HG02885 (cell line): ENCODE results near the gene SRSF7.
"Not testable (repeated sequence)": the region's sequence is repeated elsewhere in the genome, so short reads cannot be mapped to it uniquely, and the experiment has no call there.

Experiments
- ATAC-seq: cut with Tn5 transposase; IDR thresholded peaks from one replicate; pipeline ENCODE4 v1.9.1; 2021; ENCODE audit warnings: mild to moderate bottlenecking; ENCODE audit not compliant: unreplicated experiment, poor library complexity

Gene SRSF7

DNA sequence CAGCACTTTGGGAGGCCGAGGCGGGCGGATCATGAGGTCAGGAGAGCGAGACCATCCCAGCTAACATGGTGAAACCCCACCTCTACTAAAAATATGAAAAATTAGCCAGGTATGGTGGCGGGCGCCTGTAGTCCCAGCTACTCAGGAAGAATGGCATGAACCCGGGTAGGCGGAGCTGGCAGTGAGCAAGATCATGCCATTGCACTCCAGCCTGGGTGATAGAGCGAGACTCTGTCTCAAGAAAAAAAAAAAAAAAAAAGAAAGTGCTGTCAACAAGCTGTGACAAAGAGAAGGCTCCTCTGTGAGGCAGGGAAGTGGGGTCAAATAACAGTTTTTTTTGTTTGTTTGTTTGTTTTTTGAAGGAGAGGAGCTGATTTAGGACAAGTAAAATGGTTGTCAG is 42.7 kb downstream of the SRSF7 start:
- ATAC-seq = not testable (repeated sequence)

DNA sequence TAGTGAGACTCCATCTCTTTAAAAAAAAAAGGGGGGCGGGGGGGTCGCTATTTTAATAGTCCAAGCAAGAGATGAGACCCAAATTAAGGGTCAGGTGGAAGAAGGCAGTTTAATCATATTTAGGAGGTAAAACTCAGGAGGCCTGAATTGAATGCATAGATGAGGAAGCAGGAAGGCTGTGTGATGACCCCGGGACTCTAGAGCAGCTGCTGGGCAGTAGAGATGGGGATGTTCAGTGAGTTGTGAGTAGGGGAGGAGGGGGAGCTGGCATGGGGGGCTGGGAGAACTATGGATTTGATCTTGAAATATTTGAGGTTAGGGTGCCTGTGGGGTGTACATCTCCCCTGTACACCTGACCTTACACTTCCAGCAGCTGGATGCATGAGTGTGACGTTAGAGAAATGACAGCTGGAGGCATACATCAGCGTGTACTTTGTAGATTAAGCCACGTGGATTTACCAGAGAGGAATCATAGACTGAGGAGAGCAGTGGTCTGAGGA is 44.3 kb downstream of the SRSF7 start:
- no peak for ATAC-seq

DNA sequence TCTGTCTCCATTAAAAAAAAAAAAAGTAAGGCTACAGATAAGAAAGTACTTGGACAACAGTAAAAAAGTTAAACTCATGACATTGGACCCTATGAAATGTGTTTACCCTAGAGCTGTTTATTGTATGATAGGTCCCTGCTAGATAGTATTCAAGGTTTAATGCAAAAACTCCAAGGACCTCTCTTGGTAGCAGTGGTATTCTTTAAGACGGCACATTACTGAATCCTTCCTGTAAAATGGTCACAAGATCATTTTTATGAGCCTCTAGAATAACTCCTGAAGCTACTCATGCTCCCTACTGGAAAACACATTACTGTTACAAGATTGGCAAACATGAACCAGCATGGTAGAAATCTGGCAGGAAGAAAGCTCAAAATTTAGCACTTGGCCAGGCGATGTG is 46.5 kb downstream of the SRSF7 start:
- no peak for ATAC-seq

DNA sequence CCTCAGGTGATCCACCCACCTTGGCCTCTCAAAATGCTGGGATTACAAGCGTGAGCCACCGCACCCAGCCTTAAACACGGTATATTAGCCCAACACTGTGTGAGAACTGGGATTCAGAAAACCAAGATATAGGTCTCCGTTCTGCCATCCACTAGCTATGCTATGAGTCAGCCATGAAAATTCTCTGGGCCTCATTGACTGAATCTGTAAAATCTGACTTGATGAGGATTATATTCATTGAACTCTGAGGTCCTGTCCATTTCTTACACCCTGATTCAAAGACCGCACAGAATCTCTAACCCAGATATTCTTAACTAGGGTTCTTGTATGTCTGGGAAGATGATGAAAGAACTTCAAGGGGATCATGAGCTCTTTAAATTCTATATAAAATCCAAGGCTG is 47.8 kb downstream of the SRSF7 start:
- ATAC-seq = not testable (repeated sequence)

DNA sequence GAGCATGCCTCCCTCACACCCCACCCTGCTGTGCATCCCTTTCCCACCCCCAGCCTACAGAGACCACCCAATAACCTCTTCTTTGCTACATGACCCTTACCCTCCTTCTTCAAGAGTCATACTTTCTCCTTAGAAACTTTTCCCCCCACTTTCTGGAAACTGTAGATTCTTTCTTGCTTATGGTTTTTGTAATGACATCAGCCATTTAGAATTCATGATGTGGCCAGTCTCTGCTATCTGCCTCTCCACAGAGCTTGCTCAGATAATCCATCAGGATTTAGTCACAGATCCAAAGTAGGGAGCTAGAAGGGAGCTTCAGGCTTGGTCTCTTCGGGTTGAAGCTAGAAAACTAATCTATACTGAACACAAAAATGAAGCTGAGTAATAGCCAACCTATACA is 48.7 kb downstream of the SRSF7 start:
- ATAC-seq = no peak

DNA sequence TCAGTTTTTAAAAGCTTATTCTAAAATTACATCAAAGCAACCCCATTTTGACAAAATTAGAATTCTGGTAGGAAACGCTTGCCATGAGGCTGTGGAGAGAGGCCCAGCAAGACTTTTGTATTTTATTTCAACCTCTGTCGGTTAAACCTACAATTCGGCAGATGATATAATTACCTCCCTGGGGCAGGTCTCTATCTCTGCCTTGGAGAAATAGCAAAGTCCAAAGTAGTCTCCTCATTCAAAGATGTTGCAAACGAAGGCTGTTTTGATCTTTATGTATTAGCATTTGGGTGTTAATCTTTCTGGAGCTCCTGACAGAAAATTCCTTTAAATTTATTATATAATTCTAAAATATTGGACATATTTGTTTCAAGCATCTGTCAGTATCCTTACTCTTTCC is 49.6 kb downstream of the SRSF7 start:
- ATAC-seq = no peak

DNA sequence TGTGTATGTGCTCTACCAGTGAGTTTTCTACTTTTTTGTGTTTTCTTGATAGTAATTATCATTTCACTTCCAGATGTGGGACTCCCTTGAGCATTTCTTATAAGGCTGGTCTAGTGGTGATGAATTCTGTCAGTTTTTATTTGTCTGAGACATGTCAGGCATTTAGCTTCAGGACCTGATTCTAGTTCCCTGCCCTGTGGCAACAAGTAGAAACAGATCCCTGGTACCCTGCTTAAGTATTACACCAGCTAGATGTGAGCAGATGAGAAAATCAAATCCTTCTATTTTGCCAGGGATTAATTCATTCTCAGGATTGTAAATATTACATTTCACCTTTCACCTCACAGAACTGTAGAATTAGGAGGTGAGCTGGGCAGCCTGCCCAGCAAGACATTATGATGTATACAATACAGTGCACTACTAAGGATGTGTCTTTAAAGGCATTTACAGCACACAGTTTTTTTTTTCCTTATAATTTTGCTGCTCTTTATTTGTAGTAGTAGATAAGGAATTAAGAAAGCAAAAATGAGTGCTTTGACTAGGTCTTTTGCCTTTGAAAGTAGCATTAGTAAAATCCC is 50.2 kb downstream of the SRSF7 start:
- no peak for ATAC-seq

DNA sequence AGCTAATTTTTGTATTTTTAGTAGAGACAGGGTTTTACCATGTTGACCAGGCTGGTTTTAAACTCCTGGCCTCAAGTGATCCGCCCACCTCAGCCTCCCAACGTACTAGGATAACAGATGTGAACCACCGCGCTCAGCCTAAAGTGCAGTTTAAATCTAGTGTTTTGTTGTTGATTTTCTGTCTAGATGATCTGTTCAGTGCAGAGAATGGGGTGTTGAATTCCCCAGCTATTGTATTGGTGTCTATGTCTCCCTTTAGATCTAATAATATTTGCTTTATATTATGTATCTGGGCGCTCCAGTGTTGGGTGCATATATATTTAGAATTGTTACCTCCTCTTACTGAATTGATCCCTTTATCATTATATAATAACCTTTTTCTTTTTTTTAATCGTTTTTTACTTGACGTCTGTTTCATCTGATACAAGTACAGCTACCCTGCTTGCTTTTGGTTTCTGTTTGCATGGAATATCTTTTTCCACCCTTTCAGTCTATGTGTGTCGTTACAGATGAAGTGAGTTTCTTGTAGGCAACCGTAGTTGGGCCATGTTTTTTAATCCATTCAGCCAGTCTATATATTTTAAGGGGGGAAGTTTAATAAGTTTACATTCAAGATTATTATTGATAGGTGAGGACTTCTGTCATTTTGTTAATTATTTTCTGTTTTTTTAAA is 50.9 kb downstream of the SRSF7 start:
- ATAC-seq = no peak

DNA sequence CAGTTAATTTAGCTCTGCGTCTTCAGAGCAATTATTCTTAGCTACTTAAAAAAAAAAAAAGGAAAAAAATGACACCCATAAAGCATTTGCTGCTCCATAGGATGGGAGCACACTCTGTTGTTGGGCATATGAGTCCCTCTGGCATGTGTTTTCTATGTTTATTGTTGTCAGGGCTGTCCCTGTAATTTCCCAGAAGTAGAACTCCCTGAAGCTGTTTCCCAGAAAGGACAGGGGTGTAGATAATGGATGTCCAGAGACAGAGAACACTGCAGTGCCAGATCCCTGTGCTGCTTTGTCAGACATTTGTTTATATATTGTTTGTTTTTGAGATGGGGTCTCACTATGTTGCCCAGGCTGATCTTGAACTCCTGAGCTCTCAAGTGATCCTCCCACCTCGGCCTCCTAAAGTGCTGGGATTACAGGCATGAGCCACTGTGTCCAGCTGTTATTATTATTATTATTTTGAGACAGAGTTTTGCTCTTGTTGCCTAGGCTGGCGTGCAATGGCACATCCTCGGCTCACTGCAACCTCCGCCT is 52.6 kb downstream of the SRSF7 start:
- no peak for ATAC-seq

DNA sequence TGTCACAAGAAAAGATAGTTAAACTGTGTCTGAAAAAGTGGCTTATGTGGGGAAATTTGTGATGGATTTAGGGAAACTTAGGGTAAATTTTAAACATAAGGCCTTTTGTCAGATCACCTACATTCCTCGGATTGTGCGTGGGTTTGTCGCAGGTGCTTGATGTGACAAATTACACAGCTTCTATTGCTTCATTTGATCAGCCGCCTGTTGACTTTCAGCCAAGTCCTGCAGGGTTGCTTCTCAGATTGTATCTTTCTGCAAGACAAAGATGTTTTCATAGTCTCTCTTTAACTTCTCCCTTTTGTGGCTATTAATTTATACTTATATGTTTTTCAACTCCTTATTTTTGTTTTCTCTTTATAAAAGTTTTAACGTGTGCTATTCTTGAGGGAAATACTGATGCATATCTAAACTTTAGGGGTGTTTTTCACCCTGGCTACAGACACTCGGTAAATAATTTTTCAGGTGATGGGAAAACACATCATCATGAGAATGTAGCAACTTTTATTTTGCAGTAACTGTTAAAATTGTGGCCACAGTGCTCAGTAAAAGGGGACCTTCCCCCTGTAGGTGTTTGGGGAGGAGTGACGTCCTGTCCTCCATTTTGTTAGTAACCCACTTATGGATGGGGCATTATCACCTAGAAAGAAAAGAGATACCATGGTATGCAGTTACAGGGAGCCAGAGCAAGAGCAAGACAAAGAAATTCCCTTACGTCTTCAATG is 53.9 kb downstream of the SRSF7 start:
- ATAC-seq = no peak
